PC-3 (cell line): Measurements from ENCODE around the gene HAP1.
A peak's percentile ranks its signal among the peaks of the same experiment; 100 is the strongest.

Experiments used
- EZH2 ChIP-seq: fragments of 300-600 bp; sonication (generic); IDR thresholded peaks from one replicate; pipeline ENCODE4 v1.6.1; 2017; ENCODE audit warnings: antibody characterized with exemption, mild to moderate bottlenecking, low read length; ENCODE audit not compliant: unreplicated experiment
- EZH2phosphoT487 ChIP-seq: fragments of 300-600 bp; sonication (generic); IDR thresholded peaks from 2 replicates; pipeline ENCODE4 v1.6.1; 2018; ENCODE audit warnings: mild to moderate bottlenecking, antibody characterized with exemption, low read length, borderline replicate concordance
- TF ChIP-seq, protein P1 (sequence below): fragments of 300-600 bp; sonication (generic); conservative IDR thresholded peaks from 2 replicates; pipeline ENCODE4 v1.5.1; 2017; ENCODE audit warnings: antibody characterized with exemption, low read depth, mild to moderate bottlenecking, low read length

GRCh38 chr17:41687828-41688640, 46.4 kb downstream of the HAP1 start:
- TF ChIP-seq, protein P1, sequence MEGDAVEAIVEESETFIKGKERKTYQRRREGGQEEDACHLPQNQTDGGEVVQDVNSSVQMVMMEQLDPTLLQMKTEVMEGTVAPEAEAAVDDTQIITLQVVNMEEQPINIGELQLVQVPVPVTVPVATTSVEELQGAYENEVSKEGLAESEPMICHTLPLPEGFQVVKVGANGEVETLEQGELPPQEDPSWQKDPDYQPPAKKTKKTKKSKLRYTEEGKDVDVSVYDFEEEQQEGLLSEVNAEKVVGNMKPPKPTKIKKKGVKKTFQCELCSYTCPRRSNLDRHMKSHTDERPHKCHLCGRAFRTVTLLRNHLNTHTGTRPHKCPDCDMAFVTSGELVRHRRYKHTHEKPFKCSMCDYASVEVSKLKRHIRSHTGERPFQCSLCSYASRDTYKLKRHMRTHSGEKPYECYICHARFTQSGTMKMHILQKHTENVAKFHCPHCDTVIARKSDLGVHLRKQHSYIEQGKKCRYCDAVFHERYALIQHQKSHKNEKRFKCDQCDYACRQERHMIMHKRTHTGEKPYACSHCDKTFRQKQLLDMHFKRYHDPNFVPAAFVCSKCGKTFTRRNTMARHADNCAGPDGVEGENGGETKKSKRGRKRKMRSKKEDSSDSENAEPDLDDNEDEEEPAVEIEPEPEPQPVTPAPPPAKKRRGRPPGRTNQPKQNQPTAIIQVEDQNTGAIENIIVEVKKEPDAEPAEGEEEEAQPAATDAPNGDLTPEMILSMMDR: peak; percentile 66
- TF ChIP-seq EZH2: no peak
- no peak for TF ChIP-seq EZH2phosphoT487
